ENCODE results near the gene KIF5C.

KIF5C gene

GRCh38 chr2:149049142-149049541, 174.1 kb downstream of the KIF5C start:
- TF ChIP-seq CTCF (conservative IDR thresholded peaks at IDR 0.05), result no peak
- TF ChIP-seq ZFX (IDR thresholded peaks at IDR 0.05), result no peak
- no peak overlapping the region for H3K27ac ChIP-seq

GRCh38 chr2:149050188-149050587, 175.2 kb downstream of the KIF5C start:
- TF ChIP-seq CTCF (conservative IDR thresholded peaks at IDR 0.05) (no peak), ZFX (IDR thresholded peaks at IDR 0.05) (no peak)
- no peak overlapping the region for H3K27ac ChIP-seq

GRCh38 chr2:149055751-149056150, 180.7 kb downstream of the KIF5C start:
- no peak overlapping the region for H3K27ac ChIP-seq
- TF ChIP-seq CTCF (conservative IDR thresholded peaks at IDR 0.05) (no peak), ZFX (IDR thresholded peaks at IDR 0.05) (no peak)

GRCh38 chr2:149056541-149057255, 181.7 kb downstream of the KIF5C start:
- TF ChIP-seq CTCF (conservative IDR thresholded peaks at IDR 0.05) (no peak), ZFX (IDR thresholded peaks at IDR 0.05) (no peak)
- no peak overlapping the region for H3K27ac ChIP-seq

GRCh38 chr2:149057401-149057800, 182.4 kb downstream of the KIF5C start:
- no peak overlapping the region for H3K27ac ChIP-seq
- TF ChIP-seq ZFX (IDR thresholded peaks at IDR 0.05) (no peak), CTCF (conservative IDR thresholded peaks at IDR 0.05) (no peak)

- TF ChIP-seq ZFX (IDR thresholded peaks at IDR 0.05) (no peak), CTCF (conservative IDR thresholded peaks at IDR 0.05) (no peak)
- H3K27ac ChIP-seq, result no peak overlapping the region
These were observed 183.9 kb downstream of the KIF5C start for GRCh38 chr2:149058936-149059335.

GRCh38 chr2:149059822-149060221, 184.8 kb downstream of the KIF5C start:
- H3K27ac ChIP-seq, result no peak overlapping the region
- no peak for TF ChIP-seq CTCF (conservative IDR thresholded peaks at IDR 0.05)
- TF ChIP-seq ZFX (IDR thresholded peaks at IDR 0.05), result no peak

All from C4-2B (cell line).